Islet precursor cell (in vitro differentiated cells): ENCODE data around the gene RAMP1.
A peak's percentile ranks its signal among the peaks of the same experiment; 100 is the strongest.

ENCODE experiments used
- DNase-seq: peaks from one replicate; pipeline ENCODE4 v3.0.0-alpha.2; 2018

RAMP1 gene

DNA sequence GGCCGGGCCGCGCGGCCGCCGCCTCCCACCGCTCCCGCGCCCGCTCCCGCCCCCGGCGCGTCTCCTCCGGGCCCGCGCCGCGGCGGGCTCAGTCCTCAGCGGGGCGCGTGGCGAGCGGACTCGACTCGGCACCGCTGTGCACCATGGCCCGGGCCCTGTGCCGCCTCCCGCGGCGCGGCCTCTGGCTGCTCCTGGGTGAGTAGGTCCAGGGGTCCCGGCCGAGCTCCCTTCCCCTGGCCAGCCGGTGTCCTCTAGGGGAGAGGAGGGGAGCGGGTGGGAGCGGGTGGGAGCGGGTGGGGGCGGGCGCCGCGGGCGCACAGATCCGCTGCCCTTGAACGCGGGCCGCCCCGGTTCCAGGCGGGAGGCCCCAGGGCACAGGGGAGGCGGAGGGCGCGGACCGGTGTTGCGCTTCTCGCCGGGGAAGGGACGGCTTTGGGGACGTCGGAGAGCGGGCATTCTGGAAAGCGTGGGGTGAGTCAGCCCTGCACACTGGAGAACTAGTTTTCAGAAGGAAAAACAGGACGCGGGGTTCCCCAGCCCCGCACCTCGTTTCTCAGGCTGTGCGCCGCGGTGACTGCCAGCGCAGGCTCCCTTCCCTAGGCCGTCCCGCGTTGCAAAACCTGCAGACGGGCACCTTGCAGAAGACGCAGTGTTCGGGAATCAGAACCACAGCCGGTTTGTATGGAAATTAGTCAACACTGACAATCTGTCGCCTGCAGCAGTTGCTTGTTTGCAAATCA is at the start of gene RAMP1:
TSS of gene RAMP1 (plus strand) at position 91 of the 740 bp plus-strand sequence. CDS start at position 144, 53 bp downstream.
- DNase-seq = peak; percentile 64

- no peak for DNase-seq
These were observed 43.8 kb upstream of the RAMP1 start for GRCh38 chr2:237815637-237816036.

- DNase-seq = no peak
These were observed 42.9 kb upstream of the RAMP1 start for GRCh38 chr2:237816531-237816930.

DNA sequence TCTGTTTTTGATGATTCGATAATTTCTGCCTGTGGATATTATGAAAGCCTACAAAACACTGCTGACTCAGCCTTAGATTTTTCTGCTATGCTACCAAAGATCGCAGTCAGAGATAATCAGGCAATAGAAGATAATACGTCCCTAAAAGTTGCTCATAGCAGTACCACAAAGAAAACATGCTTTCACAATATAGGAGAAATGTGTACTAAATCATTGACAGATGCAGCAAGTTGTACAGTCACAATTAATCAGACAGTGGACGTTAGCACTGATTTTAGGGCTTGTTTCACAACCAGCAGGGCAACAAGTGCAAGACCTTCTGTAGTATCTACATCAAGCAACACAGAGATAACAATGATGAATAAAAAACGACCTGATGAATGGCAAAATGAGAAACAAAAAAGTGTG is 41.4 kb upstream of the RAMP1 start:
- no peak for DNase-seq

- no peak for DNase-seq
These were observed 40.2 kb upstream of the RAMP1 start for GRCh38 chr2:237819231-237819630.

DNA sequence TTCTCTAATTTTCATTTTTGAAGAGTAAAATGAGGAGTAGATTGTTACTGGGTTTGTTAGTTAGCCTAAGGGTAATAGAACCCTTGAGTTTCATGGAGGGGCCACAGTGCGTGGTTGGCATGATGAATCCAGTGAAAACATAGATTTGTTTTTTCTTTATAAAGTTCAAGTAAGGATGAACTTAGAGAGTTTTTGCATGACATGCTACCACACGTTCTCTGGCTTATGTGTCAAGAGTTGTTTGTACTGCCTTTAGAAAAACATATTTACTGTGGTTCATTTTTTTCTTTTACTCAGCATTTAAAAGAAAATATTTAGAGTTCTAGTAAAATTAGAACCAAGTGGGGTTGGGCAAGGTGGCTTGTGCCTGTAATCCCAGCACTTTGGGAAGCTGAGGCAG is 39.0 kb upstream of the RAMP1 start:
- no peak for DNase-seq

GRCh38 chr2:237823544-237823943 is 35.9 kb upstream of the RAMP1 start:
- no peak for DNase-seq

DNA sequence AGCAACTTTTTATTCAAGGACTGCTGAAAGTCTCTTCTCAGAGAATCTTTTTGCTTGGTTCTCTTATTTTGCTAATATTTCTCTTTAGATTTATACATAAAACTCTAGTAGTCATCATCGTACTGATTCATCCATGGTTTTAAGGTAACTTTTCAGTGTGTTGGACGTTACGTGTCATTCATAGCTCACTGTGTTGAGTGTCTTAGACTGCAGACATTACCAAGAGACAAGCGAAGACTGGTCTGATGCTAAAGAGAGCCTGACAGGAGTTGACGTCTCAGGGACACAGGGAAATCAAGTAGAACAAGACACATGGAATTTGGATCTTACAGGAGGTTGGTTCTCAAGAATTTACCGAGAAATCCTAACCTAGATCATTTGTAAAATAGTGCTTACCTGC is 35.3 kb upstream of the RAMP1 start:
- no peak for DNase-seq

DNA sequence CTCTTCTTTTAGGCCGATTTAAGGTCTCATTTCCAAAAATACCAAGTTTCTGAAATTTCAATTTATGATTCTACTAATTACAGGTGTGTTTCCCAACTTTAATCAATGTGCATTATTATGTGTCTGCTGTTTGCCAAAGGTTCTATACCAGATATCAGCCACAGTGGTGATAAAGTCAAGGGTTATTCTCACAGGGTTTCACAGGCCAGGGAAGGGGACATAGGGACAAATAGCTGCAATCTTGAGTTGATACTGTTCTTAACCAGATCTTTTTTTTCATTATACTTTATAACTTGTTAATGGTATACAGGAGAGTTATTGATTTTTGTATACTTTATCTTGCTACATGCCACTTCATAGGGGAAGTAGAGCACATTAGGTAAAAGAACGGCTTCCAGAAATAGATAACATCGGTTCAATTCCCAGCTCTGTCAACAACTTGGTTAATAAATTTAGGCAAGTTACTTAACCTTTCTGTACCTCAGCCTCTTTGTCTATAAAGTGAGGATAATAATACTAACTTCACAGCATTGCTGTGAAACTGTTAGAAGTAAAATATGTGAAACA is 31.9 kb upstream of the RAMP1 start:
- DNase-seq = no peak

GRCh38 chr2:237830522-237830921 is 28.9 kb upstream of the RAMP1 start:
- no peak for DNase-seq

GRCh38 chr2:237833546-237833945 is 25.9 kb upstream of the RAMP1 start:
- DNase-seq = no peak

DNA sequence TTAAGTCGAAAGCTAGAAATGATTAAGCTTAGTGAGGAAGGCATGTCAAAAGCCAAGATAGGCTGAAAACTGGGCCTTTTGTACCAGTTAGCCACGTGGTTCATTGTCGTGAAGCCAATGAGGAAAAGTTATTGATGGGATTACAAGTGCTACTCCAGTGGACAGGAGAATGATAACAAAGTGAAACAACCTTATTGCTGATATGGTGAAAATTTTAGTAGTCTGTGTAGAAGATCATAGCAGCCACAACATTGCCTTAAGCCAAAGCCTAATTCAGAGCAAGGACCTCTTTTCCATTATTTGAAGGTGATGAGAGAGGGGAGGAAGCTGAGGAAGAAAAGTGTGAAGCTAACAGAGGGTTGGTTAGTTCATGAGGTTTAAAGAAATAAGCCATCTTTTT is 24.1 kb upstream of the RAMP1 start:
- no peak for DNase-seq

- DNase-seq = no peak
These were observed 18.4 kb upstream of the RAMP1 start for GRCh38 chr2:237841051-237841450.

- peak; percentile 22 for DNase-seq
These were observed 10.5 kb upstream of the RAMP1 start for GRCh38 chr2:237848940-237849339.

GRCh38 chr2:237854295-237854694 is 5.1 kb upstream of the RAMP1 start:
- no peak for DNase-seq

- no peak for DNase-seq
These were observed 1.6 kb upstream of the RAMP1 start for GRCh38 chr2:237857791-237858190.

GRCh38 chr2:237858294-237859081 is 935 bp upstream of the RAMP1 start:
- DNase-seq = peak; percentile 89

- peak; percentile 51 for DNase-seq
These were observed 365 bp upstream of the RAMP1 start for GRCh38 chr2:237859082-237859433.

DNA sequence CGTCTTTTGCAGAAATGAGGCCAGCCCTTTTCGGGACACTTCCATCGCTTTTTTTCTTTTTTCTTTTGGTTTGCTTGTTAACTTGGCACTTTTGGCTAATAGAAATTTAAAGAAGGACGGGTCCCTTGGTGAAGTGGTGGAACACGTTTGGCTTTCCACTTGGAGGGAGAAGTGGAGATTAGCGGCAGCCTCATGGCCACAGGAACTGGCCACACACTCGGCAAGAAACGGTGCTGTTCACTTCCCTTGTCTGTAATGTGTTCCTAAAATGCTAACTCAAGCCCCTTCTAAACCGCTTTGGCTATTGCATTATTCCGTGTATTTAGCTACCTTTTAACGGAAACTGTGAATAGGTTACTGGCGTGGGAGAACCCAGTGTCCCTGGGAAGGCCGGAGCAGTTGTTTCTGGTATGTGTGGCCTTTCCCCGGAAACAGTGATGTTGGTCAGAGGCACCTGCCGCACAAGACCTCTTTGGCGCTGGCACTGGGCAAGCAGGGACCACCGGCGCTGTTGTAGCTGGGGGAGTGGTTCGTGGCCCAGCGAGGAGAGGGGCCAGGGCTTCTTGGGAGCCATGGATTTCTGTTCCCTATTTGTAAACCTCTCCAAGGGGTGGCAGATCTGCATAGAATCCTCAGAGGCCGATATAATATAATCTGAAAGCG is 981 bp downstream of the RAMP1 start:
- no peak for DNase-seq

DNA sequence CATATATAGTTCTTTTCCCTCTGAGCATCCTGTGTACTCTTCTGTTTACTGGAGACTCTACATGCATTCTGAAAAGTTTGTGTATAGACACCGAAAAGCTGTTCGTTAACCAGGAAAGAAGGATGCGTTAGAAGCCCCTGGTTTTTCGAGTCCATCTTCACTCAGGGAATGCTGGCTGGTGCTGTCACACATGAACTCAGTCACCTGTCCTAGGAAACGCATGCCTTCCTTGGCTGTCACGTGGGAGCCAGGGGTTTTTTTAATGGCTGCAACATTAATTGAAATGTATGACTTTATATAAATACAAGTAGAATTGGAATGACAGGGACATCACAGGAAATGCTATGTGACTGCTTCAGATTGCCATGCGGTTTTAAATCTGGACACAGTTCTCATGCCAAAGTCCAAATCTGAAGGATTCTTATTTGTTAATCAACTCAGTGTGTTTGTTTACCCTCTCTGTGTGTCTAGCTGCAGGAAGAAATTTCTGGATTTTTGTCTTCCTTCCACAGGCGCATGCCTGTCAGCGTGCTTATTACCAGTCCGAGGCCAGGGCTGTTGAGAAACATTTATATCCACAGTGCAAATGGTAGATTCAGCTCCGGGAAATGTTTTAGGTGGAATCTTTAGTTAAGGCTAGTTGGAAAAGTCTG is 2.6 kb downstream of the RAMP1 start:
- DNase-seq = peak; percentile 36

- peak; percentile 46 for DNase-seq
These were observed 3.1 kb downstream of the RAMP1 start for GRCh38 chr2:237862528-237862895.

DNA sequence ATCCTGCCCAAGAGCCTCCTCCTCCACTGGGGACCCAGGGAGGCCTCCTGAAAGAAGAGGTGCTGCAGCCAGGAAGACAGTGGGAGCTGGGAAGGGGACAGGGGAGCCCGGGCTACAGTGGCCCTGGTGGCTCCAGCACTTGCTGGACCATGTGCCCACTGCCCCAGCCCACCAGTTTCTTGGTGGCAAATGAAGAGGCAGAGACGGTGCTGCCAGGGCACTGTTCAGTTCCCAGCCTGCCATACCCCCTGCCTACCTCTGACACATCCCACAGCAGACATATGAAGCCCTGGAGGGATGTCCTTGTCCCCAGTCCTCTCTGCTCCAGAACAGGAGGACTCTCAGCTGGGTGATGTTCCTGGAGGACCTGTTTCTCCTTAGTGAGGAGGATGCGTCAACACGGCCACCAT is 3.7 kb downstream of the RAMP1 start:
- DNase-seq = peak; percentile 37
